HEK293T (cell line): ENCODE measurements around the gene ADCY1.

Source experiments
- CTCF ChIA-PET: fragments of 350-600 bp; formaldehyde crosslinking; extraction: SDS; loops from one replicate; lab custom pipeline; 2021; ENCODE audit warnings: antibody characterized with exemption, inconsistent platforms; lab: Yijun Ruan, JAX
- POLR2A ChIA-PET: fragments of 350-600 bp; formaldehyde crosslinking; extraction: SDS; loops from one replicate; lab custom pipeline; 2020; ENCODE audit warnings: antibody characterized with exemption, inconsistent platforms; lab: Yijun Ruan, JAX
- DNase-seq: peaks from one replicate; pipeline ENCODE4 v3.0.0; 2012; ENCODE audit warnings: mixed read lengths; ENCODE audit errors: extremely low spot score
- ARNT ChIP-seq: fragments of 450-650 bp; IDR thresholded peaks from 2 replicates; pipeline ENCODE4 v1.6.1; 2017; ENCODE audit warnings: mild to moderate bottlenecking
- BHLHE40 ChIP-seq: fragments of 450-650 bp; IDR thresholded peaks from 2 replicates; pipeline ENCODE4 v1.6.1; 2016; ENCODE audit warnings: mild to moderate bottlenecking, moderate library complexity, borderline replicate concordance
- CTBP1 ChIP-seq: fragments of 450-650 bp; IDR thresholded peaks from 2 replicates; pipeline ENCODE4 v1.6.1; 2016; ENCODE audit warnings: borderline replicate concordance
- ELF4 ChIP-seq: fragments of 450-650 bp; IDR thresholded peaks from 2 replicates; pipeline ENCODE4 v1.6.1; 2017; ENCODE audit warnings: antibody characterized with exemption
- FOXA1 ChIP-seq: fragments of 450-650 bp; IDR thresholded peaks from 2 replicates; pipeline ENCODE4 v1.6.1; 2016; ENCODE audit warnings: mild to moderate bottlenecking
- FOXK2 ChIP-seq: fragments of 450-650 bp; IDR thresholded peaks from 2 replicates; pipeline ENCODE4 v1.6.1; 2016; ENCODE audit warnings: mild to moderate bottlenecking
- FOXM1 ChIP-seq: fragments of 450-650 bp; IDR thresholded peaks from 2 replicates; pipeline ENCODE4 v1.6.1; 2017; ENCODE audit warnings: mild to moderate bottlenecking, borderline replicate concordance
- HDGF ChIP-seq: fragments of 450-650 bp; IDR thresholded peaks from 2 replicates; pipeline ENCODE4 v1.6.1; 2017; ENCODE audit warnings: antibody characterized with exemption, borderline replicate concordance
- L3MBTL2 ChIP-seq: fragments of 450-650 bp; conservative IDR thresholded peaks from 2 replicates; pipeline ENCODE4 v1.6.1; 2016; ENCODE audit warnings: mild to moderate bottlenecking
- LEF1 ChIP-seq: fragments of 450-650 bp; IDR thresholded peaks from 2 replicates; pipeline ENCODE4 v1.6.1; 2017; ENCODE audit warnings: mild to moderate bottlenecking, borderline replicate concordance
- NFRKB ChIP-seq: fragments of 450-650 bp; IDR thresholded peaks from 2 replicates; pipeline ENCODE4 v1.6.1; 2016; ENCODE audit warnings: mild to moderate bottlenecking, moderate library complexity
- PKNOX1 ChIP-seq: fragments of 450-650 bp; IDR thresholded peaks from 2 replicates; pipeline ENCODE4 v1.6.1; 2016
- SP1 ChIP-seq: fragments of 450-650 bp; IDR thresholded peaks from 2 replicates; pipeline ENCODE4 v1.6.1; 2017
- SUZ12 ChIP-seq: fragments of 450-650 bp; IDR thresholded peaks from 2 replicates; pipeline ENCODE4 v1.6.1; 2016; ENCODE audit warnings: mild to moderate bottlenecking
- TARDBP ChIP-seq: fragments of 450-650 bp; IDR thresholded peaks from 2 replicates; pipeline ENCODE4 v1.6.1; 2016
- ZNF384 ChIP-seq: fragments of 450-650 bp; IDR thresholded peaks from 2 replicates; pipeline ENCODE4 v1.6.1; 2016

The ADCY1 gene

DNA sequence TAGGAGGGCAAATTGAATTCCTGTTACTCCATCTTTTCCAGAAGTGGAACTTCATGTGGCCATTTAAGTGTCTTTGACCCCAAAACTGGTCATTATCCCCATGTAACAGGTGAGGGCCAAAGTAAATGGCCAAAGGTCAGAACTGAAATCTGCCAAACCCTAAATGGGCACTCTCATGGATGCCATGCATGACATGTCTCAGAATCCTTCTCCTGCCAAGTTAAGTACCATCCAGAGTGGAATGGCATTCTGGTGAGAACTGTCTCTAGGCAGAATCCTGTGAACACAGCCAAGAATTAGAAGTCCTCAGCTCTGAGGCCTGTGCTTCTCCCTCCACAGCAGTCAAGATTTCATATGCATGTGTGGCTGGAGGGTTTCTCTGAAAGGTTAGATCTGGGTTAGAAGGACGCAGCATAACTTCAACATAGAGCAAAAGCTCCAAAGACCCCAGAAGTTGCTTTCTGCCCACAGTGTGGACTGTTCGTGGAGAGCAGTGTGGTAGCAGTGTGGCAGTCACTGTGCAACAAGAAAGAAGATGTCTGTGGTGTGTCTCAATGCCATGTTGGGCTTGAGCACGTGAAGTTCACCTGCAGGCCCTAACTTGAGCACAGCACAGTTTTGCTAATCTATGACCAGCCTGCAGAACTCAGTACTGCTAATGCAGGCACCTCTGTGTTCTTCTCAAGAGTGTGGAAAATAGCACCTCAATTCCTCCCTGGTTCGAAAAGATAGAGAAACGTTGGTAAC lies 121.3 kb downstream of the ADCY1 start:
- DNase-seq: no peak
- TF ChIP-seq PKNOX1: no peak
- no peak for TF ChIP-seq HDGF
- no peak for TF ChIP-seq ELF4
- no peak for TF ChIP-seq LEF1
- TF ChIP-seq ARNT: no peak
- no peak for TF ChIP-seq FOXM1
- TF ChIP-seq L3MBTL2: no peak
- no peak for TF ChIP-seq CTBP1
- no peak for TF ChIP-seq BHLHE40
- TF ChIP-seq NFRKB: no peak
- no peak for TF ChIP-seq SUZ12
- no peak for TF ChIP-seq TARDBP
- no peak for TF ChIP-seq FOXK2
- TF ChIP-seq ZNF384: no peak
- TF ChIP-seq SP1: no peak
- no peak for TF ChIP-seq FOXA1
- ChIA-PET CTCF (no interaction called here), POLR2A (no interaction called here)

GRCh38 chr7:45696476-45696875 lies 122.3 kb downstream of the ADCY1 start:
- TF ChIP-seq BHLHE40: no peak
- no peak for TF ChIP-seq PKNOX1
- TF ChIP-seq ARNT: no peak
- TF ChIP-seq FOXM1: no peak
- TF ChIP-seq CTBP1: no peak
- no peak for TF ChIP-seq ELF4
- CTCF ChIA-PET: no interaction called here
- POLR2A ChIA-PET: no interaction called here

GRCh38 chr7:45697576-45698136 lies 123.5 kb downstream of the ADCY1 start:
- no peak for DNase-seq
- no peak for TF ChIP-seq L3MBTL2
- TF ChIP-seq ZNF384: no peak
- CTCF ChIA-PET: interaction anchor here (1.0 kb wide), 1 partner anchor 34 kb away, joined by 3 read pairs; no protein-coding TSS in a partner anchor
- POLR2A ChIA-PET: no interaction called here

More at GRCh38 chr7:45696476-45696875, 122.3 kb downstream of the ADCY1 start:
- DNase-seq: no peak

- DNase-seq: no peak
- CTCF ChIA-PET: no interaction called here
- POLR2A ChIA-PET: no interaction called here
- TF ChIP-seq NFRKB (no peak), BHLHE40 (no peak), ELF4 (no peak), L3MBTL2 (no peak), FOXK2 (no peak), PKNOX1 (no peak), TARDBP (no peak), HDGF (no peak), SP1 (no peak), ARNT (no peak), LEF1 (no peak), CTBP1 (no peak), FOXA1 (no peak), FOXM1 (no peak), ZNF384 (no peak), SUZ12 (no peak)
These were observed 124.3 kb downstream of the ADCY1 start for GRCh38 chr7:45698303-45699014.

DNA sequence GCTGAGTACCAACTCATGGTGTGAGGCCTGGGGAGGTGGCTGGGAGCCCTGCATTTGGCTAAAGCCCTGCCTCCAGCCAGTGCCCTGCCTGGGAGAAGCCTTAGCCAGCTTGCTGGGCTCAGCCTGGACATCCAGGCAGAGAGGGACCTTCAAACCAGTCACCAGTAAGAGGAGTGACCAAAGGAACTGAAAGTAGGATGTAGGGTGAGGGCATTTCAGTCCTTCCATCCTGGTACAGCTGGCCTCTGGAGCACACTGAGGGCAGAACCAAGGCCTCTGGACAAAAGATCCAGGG lies 124.8 kb downstream of the ADCY1 start:
- ChIA-PET POLR2A (no interaction called here), CTCF (no interaction called here)
- DNase-seq: no peak
- TF ChIP-seq TARDBP: no peak
- TF ChIP-seq L3MBTL2: no peak
- no peak for TF ChIP-seq FOXK2
- no peak for TF ChIP-seq LEF1
- no peak for TF ChIP-seq SUZ12
- TF ChIP-seq FOXA1: no peak
- no peak for TF ChIP-seq SP1
- no peak for TF ChIP-seq ARNT
- no peak for TF ChIP-seq FOXM1
- TF ChIP-seq NFRKB: no peak
- no peak for TF ChIP-seq ZNF384
- TF ChIP-seq HDGF: no peak
- TF ChIP-seq CTBP1: no peak
- no peak for TF ChIP-seq ELF4
- no peak for TF ChIP-seq BHLHE40
- TF ChIP-seq PKNOX1: no peak
